ENCODE results near the gene FOXO1.

DNA sequence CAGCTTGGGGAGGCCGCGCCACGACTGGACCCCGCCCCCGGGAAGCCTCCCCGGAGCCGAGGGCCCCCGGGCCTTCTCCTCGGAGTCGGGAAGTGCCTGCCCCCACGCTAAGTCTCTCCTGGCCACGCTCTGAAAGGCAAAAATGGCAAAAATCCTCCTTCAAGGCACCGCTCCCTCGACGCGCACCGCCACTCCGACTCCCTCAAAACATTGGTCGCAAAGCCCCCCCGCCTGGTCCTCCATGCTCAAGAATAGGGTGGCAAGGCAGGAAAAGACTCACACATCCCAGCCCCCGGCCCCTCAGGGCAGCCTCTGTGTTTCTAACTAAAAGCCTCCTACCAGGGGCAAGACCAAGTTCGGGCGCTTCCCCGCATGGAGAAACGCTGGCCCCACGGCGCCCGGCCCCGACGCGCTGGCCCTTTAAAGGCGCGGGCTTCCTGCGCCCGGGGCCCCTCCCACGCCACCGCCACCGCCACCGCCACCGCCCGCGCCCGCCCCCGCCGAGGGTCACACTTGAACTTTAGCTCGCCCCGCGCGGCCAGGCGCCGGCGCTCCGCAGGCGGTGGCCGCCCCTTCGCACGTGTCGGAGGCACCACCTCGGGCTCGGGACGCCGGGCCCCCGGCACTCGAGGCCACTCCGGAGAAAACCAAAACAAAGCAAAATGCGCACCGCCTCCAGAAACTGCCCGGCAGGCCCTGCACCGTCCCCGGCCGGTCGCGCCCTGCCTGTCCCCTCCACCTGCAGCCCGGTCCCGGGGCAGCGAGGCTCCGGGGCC, 1.9 kb downstream of the FOXO1 start:
- no peak for TF ChIP-seq CTCF (IDR thresholded peaks at IDR 0.05 in 4 of 5, conservative IDR thresholded peaks at IDR 0.05 in 1 of 5)
- TF ChIP-seq POLR2A (IDR thresholded peaks at IDR 0.05), result peak; percentile 76 to 94

Measured in gastrocnemius medialis (tissue), 4 donors.